Esophagus mucosa (tissue), 1 donor: Measurements from ENCODE around the gene FUT6. TPM values are rescaled to one million over a fixed set of nuclear protein-coding genes. Genes with fewer than 3 reads are reported as not detected.
A peak's percentile ranks its signal among the peaks of the same experiment; 100 is the strongest.
"Not testable (repeated sequence)": the region's sequence is repeated elsewhere in the genome, so short reads cannot be mapped to it uniquely, and the experiment has no call there.

Experiments used
- ATAC-seq: fragments of 200-7000 bp; cut with Tn5 transposase; one replicate; pipeline ENCODE4 v1.9.1; 2020
- total RNA-seq: library from RNA; stranded (reverse); gene quantifications from one replicate; pipeline ENCODE4 v1.2.4, GENCODE V29; 2023
- donor health status: DM: yes; HTN: yes; CAD: no.

Gene FUT6
- total RNA-seq, 1 donor from 2014 or later = 56.9 TPM

DNA sequence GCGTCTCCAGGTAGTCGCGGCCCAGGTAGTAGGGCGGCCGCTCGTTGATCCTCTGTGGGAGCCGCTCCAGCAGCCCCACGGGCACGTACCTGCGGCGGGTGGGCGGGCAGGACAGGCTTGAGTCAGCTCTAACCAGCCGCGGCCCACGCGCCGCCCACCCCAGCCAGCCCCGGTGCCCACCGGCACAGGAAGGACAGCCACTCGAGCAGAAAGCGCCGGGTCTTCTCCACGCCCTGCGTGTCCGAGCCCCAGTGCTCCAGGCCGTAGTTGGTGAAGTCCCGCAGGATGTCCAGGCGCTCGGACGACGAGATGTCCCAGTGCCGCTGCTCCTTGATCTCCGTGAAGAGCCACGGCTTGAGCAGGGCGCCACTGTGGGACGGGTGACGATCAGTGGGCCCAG is 54.1 kb downstream of the FUT6 start:
- no peak for ATAC-seq

DNA sequence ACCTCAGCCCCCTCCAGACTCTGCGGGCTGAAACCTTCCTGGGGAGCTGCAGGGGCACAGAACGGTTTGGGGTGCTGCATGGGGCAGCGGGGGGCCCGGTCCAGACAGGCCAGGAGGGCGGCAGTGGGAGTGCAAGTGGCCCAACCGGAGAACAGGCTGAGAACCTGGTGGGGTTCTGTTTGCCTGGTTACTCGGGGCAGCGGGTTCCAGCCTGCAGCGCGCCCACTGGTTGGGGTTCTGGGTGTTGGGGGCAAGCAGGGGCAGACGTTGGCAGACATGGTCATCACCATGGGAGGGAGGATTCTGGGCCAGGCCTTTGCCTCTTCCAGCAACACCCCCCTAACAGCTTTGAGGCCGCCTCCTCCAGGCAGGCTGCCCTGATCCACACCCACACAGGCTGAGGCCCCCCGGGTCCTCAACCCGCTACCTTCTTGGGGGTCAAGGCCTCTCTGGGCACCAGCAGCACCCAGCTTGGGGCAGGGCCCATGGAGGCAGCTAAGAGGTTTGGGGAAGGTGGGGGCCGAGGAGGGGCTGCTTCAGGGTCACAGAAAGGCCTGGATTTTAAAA is 54.8 kb downstream of the FUT6 start, which contains the start of gene PRR22:
PRR22 (minus strand) TSS at position 166 of the 567 bp plus-strand sequence; CDS start at position 80, 86 bp downstream.
- no peak for ATAC-seq

DNA sequence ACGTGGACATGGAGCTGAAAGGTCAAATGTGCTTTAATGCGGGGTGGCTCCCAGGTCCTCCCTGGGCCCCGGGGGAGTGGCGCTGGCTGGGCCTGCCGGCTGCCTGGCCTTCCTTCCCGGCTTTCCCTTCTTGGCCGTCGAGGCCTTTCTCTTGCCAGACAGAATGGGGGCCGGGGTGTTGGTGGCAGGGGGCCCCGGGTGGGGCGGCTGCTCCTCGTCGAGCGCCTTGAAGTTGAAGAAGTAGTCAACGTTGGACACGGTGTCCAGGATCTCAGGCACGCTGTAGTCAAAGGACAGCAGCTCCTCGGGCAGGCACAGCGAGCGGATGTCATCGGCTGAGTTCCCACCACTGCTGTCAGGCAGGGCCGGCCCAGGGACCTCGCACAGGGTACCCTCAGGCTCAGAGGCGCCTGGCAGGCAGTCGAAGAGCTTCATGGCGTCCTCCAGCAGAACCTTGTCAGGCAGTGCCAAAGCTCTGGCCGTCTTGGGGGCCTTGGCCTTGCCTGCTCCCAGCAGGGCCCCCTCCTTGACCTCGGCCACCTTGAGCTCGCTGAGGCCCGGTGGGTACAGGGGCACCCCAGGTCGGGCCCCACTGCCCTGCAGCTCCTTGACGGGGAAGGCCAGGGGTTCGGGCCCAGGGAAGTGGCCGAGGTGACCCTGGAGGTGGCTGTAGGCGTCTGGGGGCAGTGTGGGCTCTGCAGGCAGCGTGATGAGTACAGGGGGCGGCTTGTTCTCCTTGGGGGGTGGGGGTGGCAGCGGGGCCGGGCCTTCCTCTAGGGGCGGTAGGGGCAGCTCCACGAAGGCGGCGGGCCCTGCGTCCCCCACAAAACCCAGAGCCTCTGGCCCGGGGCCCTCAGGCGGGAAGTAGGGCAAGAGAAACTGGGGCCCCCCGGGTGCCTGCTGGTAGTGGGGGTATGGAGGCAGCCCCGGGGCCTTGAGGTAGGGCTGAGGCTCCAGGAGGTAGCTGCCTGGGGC is 56.3 kb downstream of the FUT6 start:
- ATAC-seq = peak; percentile 6

DNA sequence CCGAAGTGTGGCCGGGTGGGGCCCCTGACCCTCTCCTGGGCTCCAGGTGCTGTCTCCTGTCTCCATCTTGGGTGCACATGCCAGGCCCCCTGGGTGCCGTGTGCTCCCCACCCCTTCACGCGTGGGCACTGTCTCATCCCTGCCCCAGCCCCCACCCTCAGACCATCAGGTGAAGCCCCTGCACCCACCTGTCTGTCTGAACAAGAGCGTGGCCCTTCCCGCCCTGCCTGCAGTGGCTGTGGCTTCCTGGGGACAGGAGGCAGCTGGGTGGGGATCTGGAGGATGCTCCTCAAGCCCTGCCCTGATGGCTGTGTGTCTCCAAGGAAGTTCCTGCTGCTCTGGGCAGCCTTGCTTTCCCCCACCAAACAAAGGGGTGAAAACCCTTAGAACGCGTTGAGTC is 57.2 kb downstream of the FUT6 start:
- ATAC-seq = no peak

DNA sequence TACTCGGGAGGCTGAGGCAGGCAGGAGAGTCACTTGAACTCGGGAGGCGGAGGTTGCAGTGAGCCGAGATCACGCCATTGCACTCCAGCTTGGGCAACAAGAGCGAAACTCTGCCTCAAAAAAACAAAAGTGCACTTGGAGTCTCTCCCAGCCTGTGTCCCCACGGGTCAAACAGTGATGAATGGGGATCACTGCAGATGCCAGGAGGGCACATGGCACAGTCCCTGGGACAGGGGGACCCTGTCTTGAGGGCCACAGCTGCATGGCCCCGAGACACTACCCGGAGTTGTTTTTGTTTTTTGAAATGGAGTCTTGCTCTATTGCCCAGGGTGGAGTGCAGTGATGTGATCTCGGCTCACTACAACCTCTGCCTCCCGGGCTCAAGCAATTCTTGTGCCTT is 58.6 kb downstream of the FUT6 start:
- ATAC-seq = not testable (repeated sequence)

Other genes starting within 250 kb of the FUT6 start
- 30.0 TPM for gene SAFB2, start 216.9 kb downstream of the FUT6 start, total RNA-seq
- 35.5 TPM for gene SAFB, start 216.6 kb downstream of the FUT6 start, total RNA-seq
- gene MICOS13, start 159.2 kb downstream of the FUT6 start, total RNA-seq = 59.1 TPM
- 1.1 TPM for gene HSD11B1L, start 158.7 kb downstream of the FUT6 start, total RNA-seq
- 1,080 TPM for gene RPL36, start 149.4 kb downstream of the FUT6 start, total RNA-seq
- gene LONP1, start 119.6 kb downstream of the FUT6 start, total RNA-seq = 47.1 TPM
- gene CATSPERD, start 119.1 kb downstream of the FUT6 start, total RNA-seq = not detected
- gene PRR22, start 55.0 kb downstream of the FUT6 start, total RNA-seq = 1.8 TPM
- gene DUS3L, start 48.5 kb downstream of the FUT6 start, total RNA-seq = 24.2 TPM
- gene NRTN, start 34.6 kb downstream of the FUT6 start, total RNA-seq = 2.7 TPM
- gene FUT3, start 11.7 kb upstream of the FUT6 start, total RNA-seq = 104 TPM
- not detected for gene FUT5, start 30.8 kb upstream of the FUT6 start, total RNA-seq
- gene NDUFA11, start 64.1 kb upstream of the FUT6 start, total RNA-seq = 217 TPM
- 4.1 TPM for gene VMAC, start 65.2 kb upstream of the FUT6 start, total RNA-seq
- gene CAPS, start 74.6 kb upstream of the FUT6 start, total RNA-seq = 2.7 TPM
- gene RANBP3, start 138.4 kb upstream of the FUT6 start, total RNA-seq = 49.6 TPM